ENCODE data around the gene FPR1.

DNA sequence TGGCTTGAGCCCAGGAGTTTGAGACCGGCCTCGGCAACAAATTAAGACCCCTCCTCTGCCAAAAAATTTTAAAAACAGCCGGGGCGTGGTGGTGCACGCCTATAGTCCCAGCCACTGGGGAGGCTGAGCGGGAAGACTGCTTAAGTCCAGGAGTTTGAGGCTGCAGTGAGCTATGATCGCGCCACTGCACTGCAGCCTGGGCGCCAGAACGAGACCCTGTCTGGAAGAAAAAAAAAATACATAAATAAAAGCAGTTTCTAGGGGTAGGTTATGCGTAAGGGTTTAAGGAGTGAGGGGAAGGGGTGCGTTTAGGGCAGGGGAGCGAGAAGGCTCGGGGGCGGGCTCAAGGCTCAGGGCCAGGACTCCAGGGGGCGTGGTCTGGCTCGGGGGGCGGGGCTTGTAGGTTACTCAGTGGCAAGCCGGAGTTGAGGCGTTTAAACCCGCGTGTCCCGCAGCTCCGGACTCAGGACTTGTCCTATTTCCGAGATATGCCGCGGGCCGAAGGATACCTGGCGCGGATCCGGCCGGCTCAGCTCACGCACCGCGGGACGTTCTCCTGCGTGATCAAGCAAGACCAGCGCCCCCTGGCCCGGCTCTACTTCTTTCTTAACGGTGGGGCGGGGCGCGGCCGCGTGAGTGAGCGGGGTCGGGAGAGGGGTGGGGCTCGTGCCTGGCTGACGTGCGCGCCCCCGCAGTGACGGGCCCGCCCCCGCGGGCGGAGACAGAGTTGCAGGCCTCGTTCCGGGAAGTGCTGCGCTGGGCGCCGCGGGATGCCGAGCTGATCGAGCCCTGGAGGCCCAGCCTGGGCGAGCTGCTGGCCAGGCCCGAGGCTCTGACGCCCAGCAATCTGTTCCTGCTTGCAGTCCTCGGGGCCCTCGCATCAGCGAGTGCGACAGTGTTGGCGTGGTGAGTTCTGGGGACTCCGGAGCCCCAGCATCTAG, 47.8 kb downstream of the FPR1 start:
- TF ChIP-seq SP1 (IDR thresholded peaks at IDR 0.05): no peak
- TF ChIP-seq FOXM1 (IDR thresholded peaks at IDR 0.05; ENCODE audit: borderline replicate concordance): no peak
- TF ChIP-seq TARDBP (IDR thresholded peaks at IDR 0.05): no peak
- peak; percentile 34; the same call in 1 of the 2 replicates for TF ChIP-seq ELF4 (IDR thresholded peaks at IDR 0.05)
- TF ChIP-seq SUZ12 (IDR thresholded peaks at IDR 0.05): no peak
- TF ChIP-seq LEF1 (IDR thresholded peaks at IDR 0.05; ENCODE audit: borderline replicate concordance): no peak
- no peak for TF ChIP-seq FOXA1 (IDR thresholded peaks at IDR 0.05)
- TF ChIP-seq ZNF384 (IDR thresholded peaks at IDR 0.05): no peak
- no peak for TF ChIP-seq BHLHE40 (IDR thresholded peaks at IDR 0.05; ENCODE audit: borderline replicate concordance)
- no peak for TF ChIP-seq ARNT (IDR thresholded peaks at IDR 0.05)
- no peak for TF ChIP-seq HDGF (IDR thresholded peaks at IDR 0.05; ENCODE audit: borderline replicate concordance)
- no peak for TF ChIP-seq NFRKB (IDR thresholded peaks at IDR 0.05)

Data from HEK293T (cell line).